ENCODE data around the gene DACT3.
"Not testable (repeated sequence)": the region's sequence is repeated elsewhere in the genome, so short reads cannot be mapped to it uniquely, and the experiment has no call there.

The DACT3 gene

GRCh38 chr19:46635920-46636761 lies 24.8 kb downstream of the DACT3 start, which contains the start of gene GNG8:
TSS of gene GNG8 (minus strand) at chr19:46636202. CDS start at chr19:46634682, 1,520 bp downstream.
- DNase-seq = no peak
- in situ Hi-C loops (cut with MboI; ENCODE audit: low pct_unique_long_range_greater_than_20kb, low sequenced_read_pairs) = no loop called here

GRCh38 chr19:46634656-46635218 lies 26.2 kb downstream of the DACT3 start:
- DNase-seq = no peak

GRCh38 chr19:46634045-46634655 lies 26.8 kb downstream of the DACT3 start:
- DNase-seq = peak; percentile 77
- in situ Hi-C loops (cut with MboI; ENCODE audit: low pct_unique_long_range_greater_than_20kb, low sequenced_read_pairs) = no loop called here

More at GRCh38 chr19:46634656-46635218, 26.2 kb downstream of the DACT3 start:
- in situ Hi-C loops (cut with MboI; ENCODE audit: low pct_unique_long_range_greater_than_20kb, low sequenced_read_pairs) = no loop called here

GRCh38 chr19:46633130-46633529 lies 27.9 kb downstream of the DACT3 start:
- in situ Hi-C loops (cut with MboI; ENCODE audit: low pct_unique_long_range_greater_than_20kb, low sequenced_read_pairs) = no loop called here

GRCh38 chr19:46631481-46631880 lies 29.5 kb downstream of the DACT3 start:
- in situ Hi-C loops (cut with MboI; ENCODE audit: low pct_unique_long_range_greater_than_20kb, low sequenced_read_pairs) = no loop called here
- no peak for DNase-seq

More at GRCh38 chr19:46633130-46633529, 27.9 kb downstream of the DACT3 start:
- no peak for DNase-seq

- in situ Hi-C loops (cut with MboI; ENCODE audit: low pct_unique_long_range_greater_than_20kb, low sequenced_read_pairs) = no loop called here
- peak; percentile 54 for DNase-seq
Measured at GRCh38 chr19:46630586-46631205, 30.3 kb downstream of the DACT3 start.

- DNase-seq = peak; percentile 67
- in situ Hi-C loops (cut with MboI; ENCODE audit: low pct_unique_long_range_greater_than_20kb, low sequenced_read_pairs) = no loop called here
Measured at GRCh38 chr19:46629546-46630025, 31.4 kb downstream of the DACT3 start.

GRCh38 chr19:46628970-46629369 lies 32.0 kb downstream of the DACT3 start:
- in situ Hi-C loops (cut with MboI; ENCODE audit: low pct_unique_long_range_greater_than_20kb, low sequenced_read_pairs); DNase-seq: not testable (repeated sequence)

GRCh38 chr19:46626446-46626845 lies 34.5 kb downstream of the DACT3 start:
- in situ Hi-C loops (cut with MboI; ENCODE audit: low pct_unique_long_range_greater_than_20kb, low sequenced_read_pairs) = no loop called here
- no peak for DNase-seq

GRCh38 chr19:46625731-46626130 lies 35.3 kb downstream of the DACT3 start:
- in situ Hi-C loops (cut with MboI; ENCODE audit: low pct_unique_long_range_greater_than_20kb, low sequenced_read_pairs) = no loop called here
- no peak for DNase-seq

GRCh38 chr19:46624958-46625661 lies 35.9 kb downstream of the DACT3 start, which contains the start of gene PTGIR:
TSS of gene PTGIR (minus strand) at chr19:46625089. CDS start at chr19:46624225, 864 bp downstream.
- DNase-seq = peak; percentile 47
- in situ Hi-C loops (cut with MboI; ENCODE audit: low pct_unique_long_range_greater_than_20kb, low sequenced_read_pairs) = no loop called here

- in situ Hi-C loops (cut with MboI; ENCODE audit: low pct_unique_long_range_greater_than_20kb, low sequenced_read_pairs) = no loop called here
- no peak for DNase-seq
Measured at GRCh38 chr19:46623915-46624502, 37.0 kb downstream of the DACT3 start.

GRCh38 chr19:46622118-46622446 lies 38.9 kb downstream of the DACT3 start:
- DNase-seq = no peak
- in situ Hi-C loops (cut with MboI; ENCODE audit: low pct_unique_long_range_greater_than_20kb, low sequenced_read_pairs) = no loop called here

- in situ Hi-C loops (cut with MboI; ENCODE audit: low pct_unique_long_range_greater_than_20kb, low sequenced_read_pairs) = no loop called here
- no peak for DNase-seq
Measured at GRCh38 chr19:46621191-46622117, 39.5 kb downstream of the DACT3 start.

- no peak for DNase-seq
- in situ Hi-C loops (cut with MboI; ENCODE audit: low pct_unique_long_range_greater_than_20kb, low sequenced_read_pairs) = no loop called here
Measured at GRCh38 chr19:46620716-46621115, 40.3 kb downstream of the DACT3 start.

- in situ Hi-C loops (cut with MboI; ENCODE audit: low pct_unique_long_range_greater_than_20kb, low sequenced_read_pairs) = no loop called here
Measured at GRCh38 chr19:46620267-46620666, 40.7 kb downstream of the DACT3 start.

GRCh38 chr19:46618670-46619231 lies 42.2 kb downstream of the DACT3 start:
- in situ Hi-C loops (cut with MboI; ENCODE audit: low pct_unique_long_range_greater_than_20kb, low sequenced_read_pairs) = no loop called here
- DNase-seq = no peak

More at GRCh38 chr19:46620267-46620666, 40.7 kb downstream of the DACT3 start:
- no peak for DNase-seq
